ENCODE measurements around the gene ADGRG6.
A peak's percentile ranks its signal among the peaks of the same experiment; 100 is the strongest.
"Not testable (repeated sequence)": the region's sequence is repeated elsewhere in the genome, so short reads cannot be mapped to it uniquely, and the experiment has no call there.

The ADGRG6 gene

DNA sequence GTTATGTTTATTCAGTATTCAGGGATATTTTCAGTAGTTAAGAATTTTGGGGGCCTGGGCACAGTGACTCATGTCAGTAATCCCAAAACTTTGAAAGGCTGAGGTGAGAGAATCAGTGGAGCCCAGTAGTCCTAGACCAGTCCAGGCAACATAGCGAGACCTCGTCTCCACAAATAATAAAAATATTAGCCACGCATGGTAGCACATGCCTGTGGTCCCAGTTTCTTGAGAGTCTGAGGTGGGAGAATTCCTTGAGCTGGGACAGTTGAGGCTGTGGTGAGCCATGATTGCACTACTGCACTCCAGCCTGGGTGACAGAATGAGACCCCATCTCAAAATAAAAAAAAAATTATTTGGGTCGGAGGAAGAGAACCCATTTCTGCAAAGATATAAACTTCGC is 20.3 kb downstream of the ADGRG6 start:
- DNase-seq (ENCODE audit: low spot score), result no peak

DNA sequence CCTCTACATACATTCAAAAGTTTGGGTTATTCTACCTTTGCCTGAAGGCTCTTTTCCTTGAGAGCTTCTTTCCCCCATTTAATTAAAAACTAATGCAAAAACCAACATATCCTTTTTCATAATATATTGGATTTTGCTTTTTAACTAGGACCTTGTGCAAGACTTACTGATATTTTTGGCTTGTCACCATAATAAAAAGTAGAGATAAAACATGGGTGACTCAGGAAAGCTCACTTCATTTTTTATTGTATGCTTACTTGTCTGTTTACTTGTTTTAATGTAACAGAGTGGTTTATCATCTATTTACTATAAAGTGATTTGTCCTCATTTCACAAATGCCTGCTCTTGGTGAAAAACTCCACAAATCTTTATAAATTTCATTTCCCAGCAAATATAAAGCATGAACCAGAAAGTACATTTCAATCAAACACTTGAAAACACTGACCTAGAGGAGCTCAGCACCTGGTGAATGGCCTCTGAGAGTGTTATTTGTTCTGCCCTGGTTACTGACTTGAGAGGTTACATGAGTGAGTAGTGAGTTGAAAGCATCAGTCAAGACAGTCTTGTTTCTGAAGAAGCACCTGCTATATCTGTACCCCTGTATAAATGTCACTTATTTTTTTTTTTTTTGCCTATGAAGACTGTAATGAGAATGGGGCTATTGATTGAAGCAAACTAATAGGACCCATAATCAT is 20.8 kb downstream of the ADGRG6 start:
- DNase-seq (ENCODE audit: low spot score), result no peak

DNA sequence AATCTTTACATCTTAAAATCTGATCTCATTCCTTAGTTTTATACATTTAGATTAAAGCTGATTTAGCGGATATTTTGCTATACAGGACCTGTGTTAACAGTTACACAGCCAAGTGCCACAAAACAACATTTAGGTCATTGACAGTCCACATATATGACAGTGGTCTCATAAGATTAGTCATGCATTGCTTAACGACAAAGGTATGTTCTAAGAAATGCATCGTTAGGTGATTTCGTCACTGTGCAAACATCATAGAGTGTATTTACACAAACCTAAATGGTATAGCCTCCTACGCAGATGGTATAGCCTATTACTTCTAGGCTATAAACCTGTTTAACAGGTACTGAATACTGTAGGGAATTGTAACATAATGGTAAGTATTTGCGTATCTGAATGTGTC is 21.6 kb downstream of the ADGRG6 start:
- DNase-seq (ENCODE audit: low spot score), result no peak

- no peak for DNase-seq (ENCODE audit: low spot score)
These were observed 22.3 kb downstream of the ADGRG6 start for GRCh38 chr6:142324111-142324510.

GRCh38 chr6:142325111-142325510 is 23.3 kb downstream of the ADGRG6 start:
- DNase-seq (ENCODE audit: low spot score), result no peak

DNA sequence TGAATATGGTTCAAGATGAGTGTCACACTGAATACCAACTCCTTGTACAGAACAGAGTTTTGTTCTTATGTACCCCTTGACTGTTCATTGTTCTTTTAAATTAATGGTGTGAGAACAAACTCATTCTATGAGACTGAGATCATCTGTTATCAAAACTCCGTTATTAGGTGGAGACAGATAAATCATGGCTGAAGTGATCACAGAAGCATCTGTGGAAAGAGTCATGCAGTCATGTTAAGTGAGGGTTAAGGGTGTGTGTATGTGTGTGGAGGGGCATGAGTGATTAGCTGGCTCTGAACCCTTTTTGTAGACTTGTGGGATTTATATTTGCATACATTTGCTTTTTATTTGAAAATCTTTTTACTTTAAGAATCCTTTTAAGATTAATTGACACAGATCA is 24.7 kb downstream of the ADGRG6 start:
- DNase-seq (ENCODE audit: low spot score), result no peak

GRCh38 chr6:142328070-142328469 is 26.3 kb downstream of the ADGRG6 start:
- no peak for DNase-seq (ENCODE audit: low spot score)

- no peak for DNase-seq (ENCODE audit: low spot score)
These were observed 27.8 kb downstream of the ADGRG6 start for GRCh38 chr6:142329486-142330113.

DNA sequence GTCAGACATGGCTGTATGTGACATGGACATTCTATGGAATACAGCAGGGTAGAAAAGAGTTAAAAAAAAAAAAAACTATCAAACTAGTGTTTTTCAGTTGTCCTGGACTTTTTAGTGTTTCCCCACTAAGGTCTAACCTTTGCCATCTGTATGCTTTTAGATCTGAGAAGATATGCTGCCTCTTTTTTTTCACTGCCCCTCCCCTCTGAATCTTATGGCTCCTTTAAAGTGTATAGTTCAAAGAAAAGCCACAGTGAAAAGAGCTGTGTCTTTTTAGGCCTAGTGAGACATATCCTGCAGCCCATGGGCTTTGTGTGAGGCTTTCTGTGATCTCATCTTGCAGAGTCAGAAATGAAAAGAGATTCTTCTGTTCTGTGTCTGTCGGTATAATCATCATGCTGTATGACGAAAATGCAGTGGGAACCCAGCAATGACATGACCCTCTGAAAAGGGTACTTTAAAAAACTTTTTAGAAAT is 29.3 kb downstream of the ADGRG6 start:
- peak; percentile 7 for DNase-seq (ENCODE audit: low spot score)

- no peak for DNase-seq (ENCODE audit: low spot score)
These were observed 29.8 kb downstream of the ADGRG6 start for GRCh38 chr6:142331601-142332000.

DNA sequence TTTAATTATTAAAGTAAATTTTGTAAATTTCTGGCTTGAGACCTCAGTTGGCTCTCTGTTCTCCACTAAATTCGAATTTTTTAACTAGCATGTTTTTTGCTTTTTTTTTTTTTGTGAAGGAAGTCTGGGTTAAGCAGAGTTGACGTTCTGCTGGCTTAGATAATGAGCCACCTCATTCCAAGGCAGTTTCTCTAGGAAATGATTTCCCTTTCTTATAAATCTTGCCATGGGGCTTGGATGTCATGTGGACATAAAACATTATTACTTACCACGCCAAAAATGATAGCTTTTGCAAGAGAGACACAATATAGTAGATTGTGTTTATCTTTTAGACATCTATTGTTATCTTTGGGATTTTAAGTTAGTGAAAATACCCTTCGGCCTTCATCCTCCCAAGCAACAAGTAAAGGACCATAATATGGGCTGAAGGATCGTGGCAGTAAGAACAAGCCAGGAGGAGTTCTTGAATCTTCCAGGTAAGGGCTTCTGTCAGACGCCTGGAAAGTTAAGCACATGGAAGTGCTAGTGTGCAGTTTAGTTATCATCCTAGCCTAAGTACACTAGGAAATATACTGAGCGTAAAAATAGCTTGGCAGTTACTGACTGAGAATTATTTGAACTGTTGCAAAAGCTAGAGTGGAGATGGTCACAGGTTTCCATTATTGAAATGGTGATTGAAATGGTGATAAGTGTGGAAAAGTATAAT is 30.7 kb downstream of the ADGRG6 start:
- no peak for DNase-seq (ENCODE audit: low spot score)

GRCh38 chr6:142333431-142333830 is 31.6 kb downstream of the ADGRG6 start:
- no peak for DNase-seq (ENCODE audit: low spot score)

DNA sequence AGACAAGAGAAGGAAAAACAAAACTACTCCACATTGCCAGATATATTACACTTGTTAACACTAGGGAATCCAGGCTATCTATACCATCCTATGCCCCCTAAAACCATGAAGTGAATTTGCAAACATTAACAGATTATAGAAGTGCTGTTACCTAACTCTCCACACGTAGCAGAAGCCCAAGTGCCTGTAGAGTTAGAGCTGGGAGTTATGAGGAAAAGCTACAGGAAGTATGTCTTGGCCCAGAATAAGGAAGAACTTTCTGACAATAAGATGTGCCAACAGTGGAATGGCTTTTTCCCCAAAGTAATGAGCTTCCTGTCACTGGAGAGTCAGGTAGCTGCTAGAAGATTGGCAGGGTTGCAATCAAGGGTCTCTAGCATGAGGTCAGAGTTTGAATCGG is 32.5 kb downstream of the ADGRG6 start:
- DNase-seq (ENCODE audit: low spot score), result no peak

DNA sequence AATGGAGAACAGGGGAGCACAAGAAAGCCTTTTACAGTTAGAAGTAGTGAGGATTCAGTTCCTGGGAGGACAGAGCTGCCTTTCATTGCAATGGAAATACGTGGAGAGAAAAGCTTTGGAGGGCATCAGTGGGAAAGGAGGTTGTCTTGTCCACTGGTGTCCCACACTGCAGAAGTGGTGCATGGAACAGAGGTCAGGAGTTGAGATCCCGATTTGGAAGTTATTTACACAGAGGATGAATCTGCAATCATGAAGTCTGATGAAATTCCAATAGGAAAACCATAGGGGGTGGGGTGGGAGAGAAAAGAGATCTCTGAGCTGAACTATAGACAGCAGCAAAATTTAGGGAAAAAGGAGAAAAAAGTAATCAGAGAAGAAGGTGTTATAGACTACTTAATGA is 33.6 kb downstream of the ADGRG6 start:
- DNase-seq (ENCODE audit: low spot score), result no peak

DNA sequence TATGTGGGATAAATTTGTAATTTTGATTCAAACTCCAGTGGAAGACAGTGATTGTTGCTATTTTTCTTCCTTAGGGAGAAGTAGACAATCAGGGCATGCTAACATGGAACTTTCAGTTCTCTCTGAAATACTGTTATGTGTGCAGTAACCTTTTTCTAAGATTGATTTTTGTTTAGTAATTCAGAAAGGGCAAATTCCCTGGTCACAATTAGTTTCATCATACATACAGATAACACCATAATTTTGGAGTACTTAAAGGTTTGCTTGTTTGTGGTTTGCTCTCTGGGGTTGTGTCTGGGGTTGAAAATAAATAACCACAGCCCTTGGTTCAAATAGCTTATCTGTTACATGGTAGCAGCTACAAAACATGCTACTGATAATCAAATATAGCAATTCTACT is 34.4 kb downstream of the ADGRG6 start:
- no peak for DNase-seq (ENCODE audit: low spot score)

- DNase-seq (ENCODE audit: low spot score), result no peak
These were observed 35.0 kb downstream of the ADGRG6 start for GRCh38 chr6:142336787-142337186.

DNA sequence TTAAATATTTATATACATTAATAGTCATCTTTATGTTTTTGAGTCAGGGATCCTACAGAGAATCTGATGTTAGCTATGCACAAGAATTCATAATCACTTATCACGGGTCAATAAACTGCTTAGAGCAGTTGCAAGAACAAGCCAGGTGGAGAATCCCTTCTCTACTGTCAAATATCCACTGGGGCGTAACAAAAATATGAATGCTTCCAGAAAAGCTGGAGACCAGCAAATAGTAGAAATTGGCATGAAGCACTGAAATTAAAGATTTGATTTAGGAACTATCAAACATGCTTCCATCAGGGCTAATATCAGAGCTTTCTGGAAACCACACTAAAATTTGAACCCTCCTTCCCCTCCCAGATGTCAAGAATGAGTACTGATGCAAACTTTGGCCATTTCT is 37.3 kb downstream of the ADGRG6 start:
- DNase-seq (ENCODE audit: low spot score), result no peak

DNA sequence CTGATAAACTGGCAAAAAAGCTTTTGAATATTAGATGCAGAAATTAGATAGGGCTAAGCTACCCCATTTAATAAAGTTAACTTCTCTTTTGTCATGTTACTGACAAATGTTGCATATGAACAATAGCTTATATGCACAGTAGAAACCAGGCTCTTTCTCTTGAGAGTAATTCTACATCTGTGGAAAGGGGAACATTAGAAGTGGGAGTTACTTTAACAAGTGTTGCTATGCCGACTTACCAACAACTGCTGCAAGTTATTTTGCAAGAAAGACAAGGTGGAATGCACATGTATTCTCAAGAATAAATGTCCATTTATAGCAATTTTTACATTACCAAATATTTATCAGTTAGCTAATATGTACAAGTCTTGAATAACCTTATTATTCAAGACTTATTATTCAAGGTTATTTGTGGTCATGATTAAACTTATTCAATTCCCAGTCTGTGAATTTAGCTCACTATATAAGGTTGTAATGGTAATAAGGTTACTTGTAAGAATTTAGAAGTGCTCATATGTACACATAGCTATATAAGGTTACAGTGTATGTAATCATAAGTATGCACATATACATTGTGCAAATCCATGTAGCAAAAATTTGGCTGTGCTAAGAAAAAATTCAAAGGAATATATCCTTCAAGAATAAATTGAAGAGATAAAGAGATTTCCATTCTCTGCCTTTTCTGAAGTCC is 38.3 kb downstream of the ADGRG6 start:
- no peak for DNase-seq (ENCODE audit: low spot score)

DNA sequence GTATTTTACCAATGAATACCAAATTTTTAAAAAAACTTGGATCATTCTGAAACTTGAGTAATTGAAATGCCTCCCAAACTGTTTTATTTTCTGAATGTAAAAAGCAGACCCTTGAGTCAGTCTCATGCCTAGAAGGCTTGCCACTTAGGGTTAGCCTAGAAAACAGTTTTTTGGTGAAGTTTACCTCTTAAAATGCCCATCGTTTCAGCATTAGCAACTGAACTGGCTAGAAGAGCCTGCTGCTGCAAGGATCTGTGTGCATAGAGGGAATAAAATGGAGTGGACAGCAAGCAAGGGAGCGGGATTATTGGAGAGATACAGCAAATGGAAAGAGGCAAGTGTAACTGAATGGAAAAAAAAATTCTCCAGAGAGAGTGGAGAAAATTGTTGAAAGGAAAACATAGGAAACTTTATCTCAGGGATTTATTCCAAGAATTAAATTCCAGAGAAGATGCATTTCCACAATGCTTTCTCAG is 40.1 kb downstream of the ADGRG6 start:
- DNase-seq (ENCODE audit: low spot score), result no peak

DNA sequence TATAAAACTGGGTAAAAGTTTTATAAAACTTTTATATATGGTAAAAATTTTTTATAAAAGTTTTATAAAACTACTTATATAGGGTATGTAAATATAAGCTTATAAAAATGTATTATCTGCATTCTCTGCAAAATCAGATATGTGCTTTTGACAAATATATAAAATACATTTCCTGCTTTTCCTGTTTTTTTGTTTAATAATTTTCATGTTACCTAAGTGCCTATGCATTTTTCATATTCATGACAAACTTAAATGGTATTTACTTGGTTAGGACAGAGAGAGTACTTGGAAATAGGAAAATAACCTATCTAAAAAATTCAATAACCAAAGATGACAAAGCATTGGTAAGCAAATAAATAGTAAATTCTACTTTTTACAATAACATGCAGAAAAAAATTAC is 41.2 kb downstream of the ADGRG6 start:
- no peak for DNase-seq (ENCODE audit: low spot score)

- no peak for DNase-seq (ENCODE audit: low spot score)
These were observed 42.1 kb downstream of the ADGRG6 start for GRCh38 chr6:142343938-142344337.

GRCh38 chr6:142345261-142345660 is 43.5 kb downstream of the ADGRG6 start:
- DNase-seq (ENCODE audit: low spot score), result no peak

DNA sequence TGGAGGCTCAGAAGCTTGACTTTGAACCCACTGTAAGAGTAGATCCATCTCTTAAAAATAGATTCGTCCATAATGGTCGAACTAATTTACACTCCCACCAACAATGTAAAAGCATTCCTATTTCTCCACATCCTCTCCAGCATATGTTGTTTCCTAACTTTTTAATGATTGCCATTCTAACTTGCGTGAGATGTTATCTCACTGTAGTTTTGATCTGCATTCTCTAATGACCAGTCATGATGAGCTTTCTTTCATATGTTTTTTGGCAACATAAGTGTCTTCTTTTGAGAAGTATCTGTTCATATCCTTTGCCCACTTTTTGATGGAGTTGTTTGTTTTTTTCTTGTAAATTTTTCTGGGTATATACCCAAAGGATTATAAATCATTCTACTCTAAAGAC is 44.4 kb downstream of the ADGRG6 start:
- not testable (repeated sequence) for DNase-seq (ENCODE audit: low spot score)
